8988T (cell line): Measurements from ENCODE around the gene FXN.
"Not testable (repeated sequence)": the region's sequence is repeated elsewhere in the genome, so short reads cannot be mapped to it uniquely, and the experiment has no call there.

ENCODE experiments used
- DNase-seq: peaks from one replicate; pipeline ENCODE4 v3.0.0; 2011

FXN gene

GRCh38 chr9:69027355-69028097, 8.0 kb upstream of the FXN start:
- DNase-seq = no peak

GRCh38 chr9:69028754-69029153, 6.8 kb upstream of the FXN start:
- no peak for DNase-seq

- DNase-seq = no peak
Measured at GRCh38 chr9:69029535-69029934, 6.0 kb upstream of the FXN start.

- no peak for DNase-seq
Measured at GRCh38 chr9:69030851-69031645, 4.5 kb upstream of the FXN start.

- no peak for DNase-seq
Measured at GRCh38 chr9:69034071-69034470, 1.5 kb upstream of the FXN start.

- DNase-seq = no peak
Measured at GRCh38 chr9:69036309-69036708, 757 bp downstream of the FXN start.

- DNase-seq = no peak
Measured at GRCh38 chr9:69036799-69037198, 1.2 kb downstream of the FXN start.

GRCh38 chr9:69040646-69041045, 5.1 kb downstream of the FXN start:
- DNase-seq = no peak

- DNase-seq = no peak
Measured at GRCh38 chr9:69044240-69045219, 9.0 kb downstream of the FXN start.

GRCh38 chr9:69045821-69046220, 10.3 kb downstream of the FXN start:
- DNase-seq = no peak

- no peak for DNase-seq
Measured at GRCh38 chr9:69046723-69047122, 11.2 kb downstream of the FXN start.

- no peak for DNase-seq
Measured at GRCh38 chr9:69047371-69047770, 11.8 kb downstream of the FXN start.

GRCh38 chr9:69049094-69049493, 13.5 kb downstream of the FXN start:
- no peak for DNase-seq

GRCh38 chr9:69050936-69051335, 15.4 kb downstream of the FXN start:
- not testable (repeated sequence) for DNase-seq

- no peak for DNase-seq
Measured at GRCh38 chr9:69054989-69055388, 19.4 kb downstream of the FXN start.

- no peak for DNase-seq
Measured at GRCh38 chr9:69056191-69056815, 20.8 kb downstream of the FXN start.

GRCh38 chr9:69058101-69058500, 22.5 kb downstream of the FXN start:
- no peak for DNase-seq

- no peak for DNase-seq
Measured at GRCh38 chr9:69060766-69061165, 25.2 kb downstream of the FXN start.

- DNase-seq = no peak
Measured at GRCh38 chr9:69062195-69062594, 26.6 kb downstream of the FXN start.

- no peak for DNase-seq
Measured at GRCh38 chr9:69063839-69064238, 28.3 kb downstream of the FXN start.

- no peak for DNase-seq
Measured at GRCh38 chr9:69065660-69066059, 30.1 kb downstream of the FXN start.

GRCh38 chr9:69066955-69067354, 31.4 kb downstream of the FXN start:
- DNase-seq = no peak

GRCh38 chr9:69070201-69070600, 34.6 kb downstream of the FXN start:
- no peak for DNase-seq
